HepG2 (cell line): ENCODE data around the gene HMG20B. TPM values are rescaled to one million over a fixed set of nuclear protein-coding genes. Genes with fewer than 3 reads are reported as not detected.

Source experiments
- ATAC-seq: fragments of 200-7000 bp; cut with Tn5 transposase; 3 replicates; pipeline ENCODE4 v1.9.1; 2020; ENCODE audit warnings: mild to moderate bottlenecking, moderate library complexity
- BruUV-seq: library from RNA; stranded (reverse); fragments of 400-500 nt; replicated peaks from 2 replicates; lab custom pipeline; 2021; lab: Mats Ljungman, UMichigan
- CTCF ChIA-PET: fragments of 300-600 bp; formaldehyde crosslinking; extraction: SDS; loops from one replicate; lab custom pipeline; 2021; ENCODE audit warnings: low total read pairs, inconsistent platforms, low intra/inter-chr PET ratio; lab: Yijun Ruan, JAX
- POLR2A ChIA-PET: fragments of 350-600 bp; sonication (Branson Sonifier 250); formaldehyde crosslinking; loops from one replicate; lab custom pipeline; 2020; ENCODE audit warnings: antibody characterized with exemption, inconsistent platforms; lab: Yijun Ruan, JAX
- DNase-seq: peaks from one replicate; pipeline ENCODE4 v3.0.0-alpha.2; 2015; ENCODE audit warnings: low spot score
- FAIRE-seq: peaks from 3 replicates; lab custom pipeline; 2011; peaks lifted over from hg19 to GRCh38; lab: Jason Lieb, UNC
- H2AFZ ChIP-seq: one replicate; pipeline ENCODE4 v1.6.1; 2011; ENCODE audit warnings: low read length, inconsistent platforms
- H3K27ac ChIP-seq: fragments of 300-600 bp; 3 replicates; pipeline ENCODE4 v1.8.0; 2011; ENCODE audit warnings: mixed run types, mild to moderate bottlenecking, mixed read lengths, low read length, inconsistent platforms; ENCODE audit not compliant: insufficient read depth; ENCODE audit errors: extremely low read length
- H3K27me3 ChIP-seq, 2 experiments: fragments of 200-600 bp in 1 of 2; 2 replicates in 1 of 2; 3 replicates in 1 of 2; pipeline versions ENCODE4 v1.6.0 to v1.8.0; 2011; ENCODE audit warnings: low read length in 2 of 2, mild to moderate bottlenecking in 2 of 2, moderate library complexity in 2 of 2, inconsistent platforms in 1 of 2; ENCODE audit not compliant: insufficient read depth in 2 of 2, control insufficient read depth in 1 of 2
- H3K36me3 ChIP-seq, 2 experiments: fragments of 200-600 bp in 1 of 2; replicated peaks in 1 of 2; 2 replicates in 1 of 2; 3 replicates in 1 of 2; pipeline versions ENCODE4 v1.5.1 to v1.8.0; 2011; ENCODE audit warnings: low read length in 2 of 2, inconsistent platforms in 1 of 2; ENCODE audit not compliant: insufficient read depth in 2 of 2, control insufficient read depth in 1 of 2
- H3K4me1 ChIP-seq: 2 replicates; pipeline ENCODE4 v1.5.1; 2012; ENCODE audit warnings: low read length, inconsistent platforms; ENCODE audit not compliant: insufficient read depth
- H3K4me2 ChIP-seq: 2 replicates; pipeline ENCODE4 v1.6.0; 2011; ENCODE audit warnings: low read depth, low read length, inconsistent platforms
- H3K4me3 ChIP-seq, 3 experiments: fragments of 200-600 bp in 1 of 3; sonication (generic), shearing (Covaris generic) in 1 of 3; replicated peaks in 1 of 3; 2 replicates each; pipeline ENCODE4 v1.5.1; 2011 to 2016; ENCODE audit warnings: low read length in 3 of 3, inconsistent platforms in 2 of 3, low read depth in 2 of 3, mild to moderate bottlenecking in 2 of 3, control low read depth in 1 of 3, mixed read lengths in 1 of 3; ENCODE audit not compliant: insufficient read depth in 1 of 3
- H3K79me2 ChIP-seq: one replicate; pipeline ENCODE4 v1.6.1; 2011; ENCODE audit warnings: low read length, inconsistent platforms; ENCODE audit not compliant: insufficient read depth
- H3K9ac ChIP-seq: 2 replicates; pipeline ENCODE4 v1.6.0; 2011; ENCODE audit warnings: mild to moderate bottlenecking, low read depth, low read length, inconsistent platforms; ENCODE audit not compliant: insufficient read depth
- H3K9me3 ChIP-seq: 2 replicates; pipeline ENCODE4 v1.5.1; 2012; ENCODE audit warnings: mild to moderate bottlenecking, low read length
- H4K20me1 ChIP-seq: 2 replicates; pipeline ENCODE4 v1.6.0; 2011; ENCODE audit warnings: inconsistent platforms, mild to moderate bottlenecking, low read length, moderate library complexity; ENCODE audit not compliant: insufficient read depth
- HNRNPUL1 ChIP-seq: fragments of 200-400 bp; formaldehyde crosslinking; IDR thresholded peaks from 2 replicates; pipeline ENCODE4 v1.6.1; 2017; ENCODE audit warnings: low read depth, mild to moderate bottlenecking, low read length, moderate library complexity
- IRF2 ChIP-seq: IDR thresholded peaks from 2 replicates; pipeline ENCODE4 v1.6.1; 2018; ENCODE audit warnings: missing genetic modification reagents, missing compliant biosample characterization
- MEIS2 ChIP-seq: sonication (generic); formaldehyde crosslinking; IDR thresholded peaks from 2 replicates; pipeline ENCODE4 v1.9.0; 2021; ENCODE audit warnings: mild to moderate bottlenecking, missing genetic modification reagents
- POLR2AphosphoS5 ChIP-seq: IDR thresholded peaks from 2 replicates; pipeline ENCODE4 v1.6.1; 2012; ENCODE audit warnings: low read depth, low read length
- RAD21 ChIP-seq: fragments of 450-650 bp; formaldehyde crosslinking; IDR thresholded peaks from 2 replicates; pipeline ENCODE4 v1.5.0; 2020; ENCODE audit warnings: mild to moderate bottlenecking
- STAG1 ChIP-seq: sonication (generic); formaldehyde crosslinking; IDR thresholded peaks from 2 replicates; pipeline ENCODE4 v1.4.0; 2020; ENCODE audit warnings: missing genetic modification reagents
- SUZ12 ChIP-seq: fragments of 150-350 bp; IDR thresholded peaks from 2 replicates; pipeline ENCODE4 v1.6.1; 2014; ENCODE audit warnings: low read depth, low read length
- TFDP2 ChIP-seq: sonication (generic); formaldehyde crosslinking; IDR thresholded peaks from 2 replicates; pipeline ENCODE4 v1.4.0; 2020; ENCODE audit warnings: missing genetic modification reagents
- ZFP36L2 ChIP-seq: sonication (generic); formaldehyde crosslinking; IDR thresholded peaks from 2 replicates; pipeline ENCODE4 v1.4.0; 2020; ENCODE audit warnings: missing genetic modification reagents
- ZMYM2 ChIP-seq: sonication (generic); formaldehyde crosslinking; IDR thresholded peaks from 2 replicates; pipeline ENCODE4 v1.8.0; 2022; ENCODE audit warnings: mild to moderate bottlenecking, missing genetic modification reagents
- ZNF749 ChIP-seq: sonication (generic); formaldehyde crosslinking; IDR thresholded peaks from 2 replicates; pipeline ENCODE4 v1.8.0; 2022; ENCODE audit warnings: mild to moderate bottlenecking, missing genetic modification reagents, moderate library complexity, borderline replicate concordance
- WGBS: methylation state at CpG from one replicate; pipeline ENCODE4 v1.1.6; 2017; ENCODE audit warnings: low lambda C conversion rate; 5-methylcytosine and 5-hydroxymethylcytosine counted together
- in situ Hi-C: cut with HindIII; loops from 2 replicates; pipeline ENCODE4 v1.10.0; 2017; ENCODE audit warnings: low pct_unique_long_range_greater_than_20kb; ENCODE audit not compliant: extremely low pct_ligation_motif_present
- intact Hi-C: fragments of 100-400 bp; cut with micrococcal nuclease; formaldehyde crosslinking; loops from one replicate; pipeline ENCODE4 v1.10.0; 2022; ENCODE audit not compliant: unreplicated experiment
- polyA plus RNA-seq, 8 experiments: library from polyadenylated mRNA; depleted of rRNA in 3 of 8; stranded (reverse) in 7 of 8; unstranded in 1 of 8; fragments of >200 nt; fragmentation: Illumina TruSeq in 4 of 8; extraction: Trizol in 4 of 8; gene quantifications; 2 replicates each; pipeline versions ENCODE4 v1.2.1 to v1.2.3, GENCODE V29; 2011 to 2016; ENCODE audit warnings: low read depth in 4 of 8, missing spikeins in 1 of 8, mixed read lengths in 1 of 8; ENCODE audit not compliant: insufficient read depth in 1 of 8
- total RNA-seq, 5 experiments: library from RNA; depleted of rRNA; stranded (reverse); fragments of >200 nt; fragmentation: Illumina TruSeq; extraction: Trizol; gene quantifications; 2 replicates each; pipeline ENCODE4 v1.2.3, GENCODE V29; 2016; ENCODE audit warnings: low read depth in 1 of 5
- TF ChIP-seq, protein P1 (sequence below): sonication (generic); formaldehyde crosslinking; IDR thresholded peaks from 2 replicates; pipeline ENCODE4 v1.8.1; 2023; ENCODE audit warnings: mild to moderate bottlenecking, moderate library complexity, missing genetic modification reagents
- TF ChIP-seq, protein P2 (sequence below): sonication (generic); formaldehyde crosslinking; IDR thresholded peaks from 2 replicates; pipeline ENCODE4 v1.8.0; 2023; ENCODE audit warnings: mild to moderate bottlenecking, missing genetic modification reagents
- TF ChIP-seq, protein P3 (sequence below): sonication (generic); formaldehyde crosslinking; IDR thresholded peaks from 2 replicates; pipeline ENCODE4 v1.5.0; 2020; ENCODE audit warnings: mild to moderate bottlenecking, missing genetic modification reagents, moderate library complexity

Gene HMG20B
- total and polyA plus RNA-seq, 2 of the 13 experiments (the other 11 are each of a cell fraction or from before 2014, with no cell fraction given) = 23.9 to 29.2 TPM

DNA sequence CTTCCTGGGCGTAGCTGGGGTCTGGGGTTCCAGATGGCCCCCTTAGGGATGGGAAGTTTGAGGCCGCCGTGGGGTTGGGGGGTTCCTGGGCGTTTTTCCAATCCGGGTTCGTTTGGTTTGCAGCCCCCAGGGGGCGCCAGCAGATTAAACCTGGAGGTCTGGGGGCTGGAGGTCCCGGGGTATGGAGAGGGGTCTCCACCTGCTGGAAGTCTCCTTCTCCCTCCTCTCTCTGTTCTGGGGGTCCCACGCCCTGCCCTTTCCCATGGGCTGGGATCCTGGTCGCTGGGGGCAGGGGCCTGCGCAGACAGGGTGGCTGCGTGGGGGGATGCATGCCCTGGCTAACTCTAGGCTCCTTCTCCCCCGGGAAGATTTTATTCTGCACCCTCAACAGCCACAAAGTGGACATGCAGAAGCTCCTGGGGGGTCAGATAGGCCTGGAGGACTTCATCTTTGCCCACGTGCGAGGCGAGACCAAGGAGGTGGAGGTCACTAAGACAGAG, 13.4 kb downstream of the HMG20B start:
- ChIA-PET CTCF (interaction anchor here (1.4 kb wide), 1 partner anchor 41 kb away, joined by 5 read pairs; no protein-coding TSS in a partner anchor), POLR2A (no interaction called here)
- Histone ChIP-seq H3K9me3 (no peaks in the 10 kb centered on the region), H4K20me1 (no peaks in the 10 kb centered on the region), H3K4me1 (no peaks in the 10 kb centered on the region), H3K4me3 (peak overlapping the region in 1 of 3 experiments; percentile 45; a peak in 1 of 6 replicates), H3K4me2 (peak overlapping the region; percentile 51; the same call in 1 of the 2 replicates), H2AFZ (no peak overlapping the region), H3K27ac (no peak overlapping the region), H3K27me3 (peaks cover 2 to 23% of the 10 kb centered on the region in 2 experiments; a peak in 4 of 5 replicates), H3K79me2 (no peaks in the 10 kb centered on the region)
- FAIRE-seq (no peak), DNase-seq (no peak), ATAC-seq (no peak; the same call in 2 of the 3 replicates)
- WGBS = 40% methylated on average over 3 of the region's 16 CpGs
- intact Hi-C loops = no loop called here
- in situ Hi-C loops = no loop called here
- BruUV-seq = no TSS peak
- TF ChIP-seq SUZ12 (no peak), ZFP36L2 (CRISPR knock-in tag) (no peak), ZNF749 (CRISPR knock-in tag) (no peak), ZMYM2 (CRISPR knock-in tag) (no peak), POLR2AphosphoS5 (no peak), TFDP2 (CRISPR knock-in tag) (no peak), HNRNPUL1 (no peak), MEIS2 (CRISPR knock-in tag) (no peak), IRF2 (no peak), STAG1 (CRISPR knock-in tag) (peak; percentile 34), RAD21 (CRISPR knock-in tag) (peak; percentile 14; the same call in 1 of the 2 replicates)
- TF ChIP-seq, protein P1, sequence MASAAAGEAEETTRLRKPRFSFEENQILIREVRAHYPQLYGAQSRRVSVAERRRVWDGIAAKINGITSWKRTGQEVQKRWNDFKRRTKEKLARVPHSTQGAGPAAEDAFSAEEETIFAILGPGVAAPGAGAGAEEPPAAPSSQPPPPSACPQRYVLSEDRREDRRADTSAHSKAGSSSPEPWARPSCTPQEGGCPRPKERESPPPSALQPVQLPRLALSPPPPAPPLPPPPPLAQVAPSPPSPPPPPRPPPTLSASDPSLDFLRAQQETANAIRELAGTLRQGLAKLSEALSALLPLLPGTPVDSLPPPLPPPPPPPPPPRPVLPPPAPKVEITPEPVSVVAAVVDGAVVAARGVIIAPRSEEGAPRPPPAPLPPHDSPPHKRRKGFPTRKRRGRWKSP (CRISPR knock-in tag) = no peak
- TF ChIP-seq, protein P2, sequence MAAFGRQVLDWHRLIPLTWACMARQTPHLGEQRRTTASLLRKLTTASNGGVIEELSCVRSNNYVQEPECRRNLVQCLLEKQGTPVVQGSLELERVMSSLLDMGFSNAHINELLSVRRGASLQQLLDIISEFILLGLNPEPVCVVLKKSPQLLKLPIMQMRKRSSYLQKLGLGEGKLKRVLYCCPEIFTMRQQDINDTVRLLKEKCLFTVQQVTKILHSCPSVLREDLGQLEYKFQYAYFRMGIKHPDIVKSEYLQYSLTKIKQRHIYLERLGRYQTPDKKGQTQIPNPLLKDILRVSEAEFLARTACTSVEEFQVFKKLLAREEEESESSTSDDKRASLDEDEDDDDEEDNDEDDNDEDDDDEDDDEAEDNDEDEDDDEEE (CRISPR knock-in tag) = 0 out of 2 replicates have a peak, but pooled peaks have one; percentile 40
- TF ChIP-seq, protein P3, sequence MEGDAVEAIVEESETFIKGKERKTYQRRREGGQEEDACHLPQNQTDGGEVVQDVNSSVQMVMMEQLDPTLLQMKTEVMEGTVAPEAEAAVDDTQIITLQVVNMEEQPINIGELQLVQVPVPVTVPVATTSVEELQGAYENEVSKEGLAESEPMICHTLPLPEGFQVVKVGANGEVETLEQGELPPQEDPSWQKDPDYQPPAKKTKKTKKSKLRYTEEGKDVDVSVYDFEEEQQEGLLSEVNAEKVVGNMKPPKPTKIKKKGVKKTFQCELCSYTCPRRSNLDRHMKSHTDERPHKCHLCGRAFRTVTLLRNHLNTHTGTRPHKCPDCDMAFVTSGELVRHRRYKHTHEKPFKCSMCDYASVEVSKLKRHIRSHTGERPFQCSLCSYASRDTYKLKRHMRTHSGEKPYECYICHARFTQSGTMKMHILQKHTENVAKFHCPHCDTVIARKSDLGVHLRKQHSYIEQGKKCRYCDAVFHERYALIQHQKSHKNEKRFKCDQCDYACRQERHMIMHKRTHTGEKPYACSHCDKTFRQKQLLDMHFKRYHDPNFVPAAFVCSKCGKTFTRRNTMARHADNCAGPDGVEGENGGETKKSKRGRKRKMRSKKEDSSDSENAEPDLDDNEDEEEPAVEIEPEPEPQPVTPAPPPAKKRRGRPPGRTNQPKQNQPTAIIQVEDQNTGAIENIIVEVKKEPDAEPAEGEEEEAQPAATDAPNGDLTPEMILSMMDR (CRISPR knock-in tag) = peak; percentile 59
- TF ChIP-seq, all 625 proteins: peak for 4
- Histone ChIP-seq H3K9ac (no peak overlapping the region), H3K36me3 (no peaks in the 10 kb centered on the region)
